Left ventricle myocardium inferior (tissue), 1 donor: ENCODE measurements around the gene MAP4K4. TPM values are rescaled to one million over a fixed set of nuclear protein-coding genes. Genes with fewer than 3 reads are reported as not detected.

Experiments used
- DNase-seq: peaks from one replicate; pipeline ENCODE4 v3.0.0-alpha.2; 2020
- H3K27ac ChIP-seq: fragments of 200-600 bp; replicated peaks from 2 replicates; pipeline ENCODE4 v1.8.0; 2021
- H3K27me3 ChIP-seq: fragments of 200-600 bp; 2 replicates; pipeline ENCODE4 v1.8.0; 2021; ENCODE audit warnings: low read depth
- H3K36me3 ChIP-seq: fragments of 200-600 bp; 2 replicates; pipeline ENCODE4 v1.8.0; 2021
- H3K4me1 ChIP-seq: fragments of 200-600 bp; 2 replicates; pipeline ENCODE4 v1.8.0; 2021
- H3K4me3 ChIP-seq: fragments of 200-600 bp; 2 replicates; pipeline ENCODE4 v1.8.0; 2021; ENCODE audit warnings: mild to moderate bottlenecking, moderate library complexity
- H3K9me3 ChIP-seq: fragments of 200-600 bp; replicated peaks from 2 replicates; pipeline ENCODE4 v1.8.0; 2021
- CTCF ChIP-seq: fragments of 200-600 bp; IDR thresholded peaks from 2 replicates; pipeline ENCODE4 v1.8.0; 2021; ENCODE audit warnings: antibody characterized with exemption, mild to moderate bottlenecking, borderline replicate concordance
- intact Hi-C: fragments of 100-400 bp; cut with micrococcal nuclease; formaldehyde crosslinking; loops from one replicate; pipeline ENCODE4 v1.11.0; 2022
- total RNA-seq: library from RNA; stranded (reverse); fragmentation: NEBNext Ultra II Directional; extraction: Animal tissue kit (Norgen Biotek cat#: 25700); gene quantifications from one replicate; pipeline ENCODE4 v1.2.1, GENCODE V29; 2021
- donor health status: DM: no; HTN: yes; CAD: no; lungs with severe emphysema.

MAP4K4 gene
- total RNA-seq, 1 donor from 2014 or later: 102 TPM

GRCh38 chr2:101756266-101756665 lies 58.8 kb downstream of the MAP4K4 start:
- H3K4me1 ChIP-seq: peaks cover 80% of the 10 kb centered on the region

GRCh38 chr2:101758001-101758400 lies 60.5 kb downstream of the MAP4K4 start:
- TF ChIP-seq CTCF: no peak
- Histone ChIP-seq H3K9me3 (no peaks in the 10 kb centered on the region), H3K4me3 (no peak overlapping the region), H3K27me3 (no peaks in the 10 kb centered on the region), H3K4me1 (peaks cover 80% of the 10 kb centered on the region), H3K36me3 (no peaks in the 10 kb centered on the region), H3K27ac (no peak overlapping the region)
- no peak for DNase-seq
- intact Hi-C loops: no loop called here

More at GRCh38 chr2:101756266-101756665, 58.8 kb downstream of the MAP4K4 start:
- H3K4me3 ChIP-seq: no peak overlapping the region
- H3K36me3 ChIP-seq: no peaks in the 10 kb centered on the region
- DNase-seq: no peak
- H3K27ac ChIP-seq: peak overlapping the region; percentile 21
- TF ChIP-seq CTCF: no peak
- intact Hi-C loops: no loop called here
- no peaks in the 10 kb centered on the region for H3K9me3 ChIP-seq
- H3K27me3 ChIP-seq: no peaks in the 10 kb centered on the region

DNA sequence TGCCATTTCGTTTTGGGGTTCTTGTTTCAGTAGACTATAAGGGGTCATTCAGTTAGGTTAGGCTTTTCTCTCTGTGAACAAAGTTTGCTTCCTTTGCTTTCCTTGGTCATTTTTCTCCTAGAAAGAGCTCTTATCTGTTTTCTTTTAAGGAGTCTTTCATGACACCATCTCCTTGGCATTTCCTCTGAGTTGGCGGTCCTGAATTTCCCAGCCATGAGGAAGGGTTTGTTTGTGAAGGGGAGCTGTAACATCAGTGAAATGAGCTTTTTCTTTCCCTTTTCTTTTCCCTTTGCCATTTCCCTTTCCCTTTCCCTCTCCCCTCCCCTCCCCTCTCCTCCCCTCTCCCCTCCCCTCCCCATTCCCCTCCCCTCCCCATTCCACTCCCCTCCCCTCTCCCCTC lies 61.7 kb downstream of the MAP4K4 start:
- no peaks in the 10 kb centered on the region for H3K36me3 ChIP-seq
- H3K4me3 ChIP-seq: no peak overlapping the region
- intact Hi-C loops: no loop called here
- H3K27ac ChIP-seq: peak overlapping the region; percentile 60
- no peak for DNase-seq
- H3K27me3 ChIP-seq: no peaks in the 10 kb centered on the region
- H3K4me1 ChIP-seq: peaks cover 80% of the 10 kb centered on the region
- TF ChIP-seq CTCF: no peak
- no peaks in the 10 kb centered on the region for H3K9me3 ChIP-seq

DNA sequence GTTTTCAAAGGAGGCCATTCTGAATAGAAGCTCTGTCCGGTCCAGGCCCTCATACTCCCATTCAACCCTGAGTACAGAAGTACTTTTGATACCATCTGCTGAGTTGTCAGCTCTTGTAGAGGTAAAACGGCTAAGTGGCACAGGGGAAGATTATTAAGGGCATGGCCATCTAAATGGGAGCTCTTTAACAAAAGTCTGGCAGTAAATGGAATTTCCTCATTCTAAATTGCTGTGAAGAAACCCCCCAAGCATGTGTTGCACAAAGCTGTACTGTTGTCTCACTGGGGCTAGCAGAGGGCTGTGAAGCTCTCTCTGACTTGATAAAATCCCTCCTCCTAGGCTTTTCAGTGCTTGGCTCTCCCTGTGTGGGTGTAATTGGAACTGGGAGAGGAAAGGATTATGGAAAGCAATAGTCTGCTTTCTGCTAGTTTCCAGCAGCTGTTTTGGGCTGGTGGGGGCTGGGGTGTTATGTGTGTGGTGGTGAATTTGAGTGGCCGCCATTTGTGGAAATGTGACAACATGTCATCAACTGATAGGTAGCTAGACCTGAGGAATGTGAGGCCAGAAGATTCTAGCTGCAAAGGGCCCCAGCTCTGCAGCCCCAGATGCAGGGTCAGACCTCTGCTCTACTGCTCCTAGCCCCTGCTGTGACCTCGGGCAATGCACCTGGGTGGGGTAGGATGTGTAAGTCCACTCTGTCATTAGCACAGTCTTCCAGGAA lies 65.1 kb downstream of the MAP4K4 start:
- DNase-seq: no peak
- H3K4me3 ChIP-seq: no peak overlapping the region
- no peaks in the 10 kb centered on the region for H3K36me3 ChIP-seq
- H3K27me3 ChIP-seq: no peaks in the 10 kb centered on the region
- no peaks in the 10 kb centered on the region for H3K9me3 ChIP-seq
- H3K27ac ChIP-seq: peak overlapping the region; percentile 68
- H3K4me1 ChIP-seq: peaks cover 84% of the 10 kb centered on the region
- intact Hi-C loops: no loop called here
- no peak for TF ChIP-seq CTCF

- Histone ChIP-seq H3K4me3 (no peak overlapping the region), H3K4me1 (peaks cover 84% of the 10 kb centered on the region), H3K27me3 (no peaks in the 10 kb centered on the region), H3K9me3 (no peaks in the 10 kb centered on the region), H3K36me3 (no peaks in the 10 kb centered on the region), H3K27ac (peak overlapping the region; percentile 68)
- intact Hi-C loops: no loop called here
- DNase-seq: no peak
- TF ChIP-seq CTCF: no peak
Measured at GRCh38 chr2:101763496-101764333, 66.2 kb downstream of the MAP4K4 start.
